ENCODE measurements around the gene DOK5.

The DOK5 gene

GRCh38 chr20:54549658-54550326 lies 74.4 kb downstream of the DOK5 start:
- DNase-seq (ENCODE audit: low read depth) = no peak
- no peak overlapping the region for H3K4me3 ChIP-seq (ENCODE audit: low read depth, low read length)

GRCh38 chr20:54550776-54551396 lies 75.5 kb downstream of the DOK5 start:
- DNase-seq (ENCODE audit: low read depth) = no peak
- no peak overlapping the region for H3K4me3 ChIP-seq (ENCODE audit: low read depth, low read length)

- DNase-seq (ENCODE audit: low read depth) = no peak
Measured at GRCh38 chr20:54554006-54554405, 78.6 kb downstream of the DOK5 start.

GRCh38 chr20:54555150-54555549 lies 79.8 kb downstream of the DOK5 start:
- H3K4me3 ChIP-seq (ENCODE audit: low read depth, low read length) = no peak overlapping the region
- no peak for DNase-seq (ENCODE audit: low read depth)

More at GRCh38 chr20:54554006-54554405, 78.6 kb downstream of the DOK5 start:
- H3K4me3 ChIP-seq (ENCODE audit: low read depth, low read length) = no peak overlapping the region

- DNase-seq (ENCODE audit: low read depth) = no peak
- H3K4me3 ChIP-seq (ENCODE audit: low read depth, low read length) = no peak overlapping the region
Measured at GRCh38 chr20:54556406-54556805, 81.0 kb downstream of the DOK5 start.

GRCh38 chr20:54557806-54558590 lies 82.6 kb downstream of the DOK5 start:
- no peak for DNase-seq (ENCODE audit: low read depth)
- H3K4me3 ChIP-seq (ENCODE audit: low read depth, low read length) = no peak overlapping the region

- H3K4me3 ChIP-seq (ENCODE audit: low read depth, low read length) = no peak overlapping the region
- no peak for DNase-seq (ENCODE audit: low read depth)
Measured at GRCh38 chr20:54559890-54560289, 84.5 kb downstream of the DOK5 start.

GRCh38 chr20:54560357-54560756 lies 85.0 kb downstream of the DOK5 start:
- no peak for DNase-seq (ENCODE audit: low read depth)
- no peak overlapping the region for H3K4me3 ChIP-seq (ENCODE audit: low read depth, low read length)

GRCh38 chr20:54565255-54565654 lies 89.9 kb downstream of the DOK5 start:
- no peak overlapping the region for H3K4me3 ChIP-seq (ENCODE audit: low read depth, low read length)
- no peak for DNase-seq (ENCODE audit: low read depth)

GRCh38 chr20:54566031-54566688 lies 90.8 kb downstream of the DOK5 start:
- no peak overlapping the region for H3K4me3 ChIP-seq (ENCODE audit: low read depth, low read length)
- DNase-seq (ENCODE audit: low read depth) = no peak

- DNase-seq (ENCODE audit: low read depth) = no peak
- no peak overlapping the region for H3K4me3 ChIP-seq (ENCODE audit: low read depth, low read length)
Measured at GRCh38 chr20:54570561-54570960, 95.2 kb downstream of the DOK5 start.

- DNase-seq (ENCODE audit: low read depth) = no peak
- no peak overlapping the region for H3K4me3 ChIP-seq (ENCODE audit: low read depth, low read length)
Measured at GRCh38 chr20:54572665-54573435, 97.5 kb downstream of the DOK5 start.

- DNase-seq (ENCODE audit: low read depth) = no peak
- no peak overlapping the region for H3K4me3 ChIP-seq (ENCODE audit: low read depth, low read length)
Measured at GRCh38 chr20:54573838-54574237, 98.4 kb downstream of the DOK5 start.

- no peak overlapping the region for H3K4me3 ChIP-seq (ENCODE audit: low read depth, low read length)
- DNase-seq (ENCODE audit: low read depth) = no peak
Measured at GRCh38 chr20:54576518-54576917, 101.1 kb downstream of the DOK5 start.

GRCh38 chr20:54577637-54578036 lies 102.2 kb downstream of the DOK5 start:
- H3K4me3 ChIP-seq (ENCODE audit: low read depth, low read length) = no peak overlapping the region
- DNase-seq (ENCODE audit: low read depth) = no peak

- H3K4me3 ChIP-seq (ENCODE audit: low read depth, low read length) = no peak overlapping the region
- no peak for DNase-seq (ENCODE audit: low read depth)
Measured at GRCh38 chr20:54585217-54585616, 109.8 kb downstream of the DOK5 start.

GRCh38 chr20:54587408-54587807 lies 112.0 kb downstream of the DOK5 start:
- DNase-seq (ENCODE audit: low read depth) = no peak
- H3K4me3 ChIP-seq (ENCODE audit: low read depth, low read length) = no peak overlapping the region

GRCh38 chr20:54589402-54590030 lies 114.1 kb downstream of the DOK5 start:
- no peak for DNase-seq (ENCODE audit: low read depth)
- H3K4me3 ChIP-seq (ENCODE audit: low read depth, low read length) = no peak overlapping the region

GRCh38 chr20:54590856-54591255 lies 115.5 kb downstream of the DOK5 start:
- no peak for DNase-seq (ENCODE audit: low read depth)

More at GRCh38 chr20:54590856-54591255, 115.5 kb downstream of the DOK5 start:
- H3K4me3 ChIP-seq (ENCODE audit: low read depth, low read length) = no peak overlapping the region
